Adrenal gland (tissue), 5 donors: ENCODE results near the gene HLX.

Experiments used
- CTCF ChIP-seq, 6 experiments: fragments of 450-650 bp in 4 of 6; fragments of 200-600 bp in 2 of 6; sonication (generic) in 1 of 6; IDR thresholded peaks; 1 replicate in 5 of 6; 2 replicates in 1 of 6; pipeline versions ENCODE4 v1.5.1 to v1.8.0; 2016 to 2021; ENCODE audit warnings: antibody characterized with exemption in 6 of 6, mild to moderate bottlenecking in 2 of 6, moderate library complexity in 1 of 6
- POLR2A ChIP-seq, 2 donors: fragments of 450-650 bp; IDR thresholded peaks; one replicate each; pipeline ENCODE4 v1.6.1; 2017; ENCODE audit warnings: antibody characterized with exemption in 2 of 2, mild to moderate bottlenecking in 2 of 2, moderate library complexity in 1 of 2
- donor health status: DM: no; HTN: no; CAD: no.

- no peak for TF ChIP-seq POLR2A (IDR thresholded peaks at IDR 0.05)
- no peak for TF ChIP-seq CTCF (IDR thresholded peaks at IDR 0.05)
Measured at GRCh38 chr1:220843481-220844011, 35.7 kb upstream of the HLX start.
